IMR-90 (cell line): ENCODE data around the gene WDR43. TPM values are rescaled to one million over a fixed set of nuclear protein-coding genes. Genes with fewer than 3 reads are reported as not detected.

Experiments used
- ATAC-seq: fragments of 200-7000 bp; cut with Tn5 transposase; 2 replicates; pipeline ENCODE4 v1.9.1; 2020; ENCODE audit warnings: low read depth, mild to moderate bottlenecking, moderate library complexity
- BruUV-seq: library from RNA; stranded (reverse); fragments of 400-500 nt; replicated peaks from 2 replicates; lab custom pipeline; 2021; lab: Mats Ljungman, UMichigan
- CTCF ChIA-PET: fragments of 300-600 bp; formaldehyde crosslinking; extraction: SDS; loops from one replicate; lab custom pipeline; 2021; ENCODE audit warnings: antibody characterized with exemption; lab: Yijun Ruan, JAX
- POLR2A ChIA-PET: fragments of 300-600 bp; sonication (Branson Sonifier 250); formaldehyde crosslinking; loops from one replicate; lab custom pipeline; 2022; ENCODE audit warnings: antibody characterized with exemption; ENCODE audit not compliant: unreplicated experiment; lab: Charles Lee
- DNase-seq: peaks from one replicate; pipeline ENCODE4 v3.0.0; 2013
- H2AFZ ChIP-seq: replicated peaks from 2 replicates; pipeline ENCODE3; 2013; ENCODE audit warnings: low read length, mild to moderate bottlenecking; ENCODE audit not compliant: poor library complexity
- H2AK5ac ChIP-seq: 2 replicates; pipeline ENCODE4 v1.6.1; 2013; ENCODE audit warnings: low read depth, low read length, inconsistent platforms
- H2AK9ac ChIP-seq: replicated peaks from 2 replicates; pipeline ENCODE3; 2013; ENCODE audit warnings: mild to moderate bottlenecking, low read depth, low read length, moderate library complexity; ENCODE audit not compliant: poor library complexity
- H2BK120ac ChIP-seq: 2 replicates; pipeline ENCODE4 v1.6.1; 2013; ENCODE audit warnings: low read depth, low read length, inconsistent platforms
- H2BK15ac ChIP-seq: 3 replicates; pipeline ENCODE4 v1.6.1; 2013; ENCODE audit warnings: low read depth, low read length, inconsistent platforms
- H2BK20ac ChIP-seq: 2 replicates; pipeline ENCODE4 v1.6.1; 2013; ENCODE audit warnings: low read depth, mild to moderate bottlenecking, inconsistent platforms, low read length, moderate library complexity
- H2BK5ac ChIP-seq: 2 replicates; pipeline ENCODE4 v1.6.1; 2013; ENCODE audit warnings: mild to moderate bottlenecking, low read depth, low read length, inconsistent platforms; ENCODE audit not compliant: poor library complexity, severe bottlenecking
- H3K14ac ChIP-seq: replicated peaks from 2 replicates; pipeline ENCODE4 v1.6.1; 2013; ENCODE audit warnings: low read depth, low read length, inconsistent platforms
- H3K18ac ChIP-seq: 2 replicates; pipeline ENCODE4 v1.6.1; 2013; ENCODE audit warnings: low read depth, low read length, control low read depth
- H3K23ac ChIP-seq: 2 replicates; pipeline ENCODE4 v1.6.1; 2013; ENCODE audit warnings: low read depth, low read length, inconsistent platforms
- H3K27ac ChIP-seq: 2 replicates; pipeline ENCODE4 v1.5.1; 2013; ENCODE audit warnings: mild to moderate bottlenecking, control low read depth, low read length; ENCODE audit not compliant: insufficient read depth
- H3K27me3 ChIP-seq: 2 replicates; pipeline ENCODE4 v1.6.1; 2013; ENCODE audit warnings: low read length; ENCODE audit not compliant: control insufficient read depth, insufficient read depth
- H3K36me3 ChIP-seq: 2 replicates; pipeline ENCODE4 v1.6.1; 2013; ENCODE audit warnings: low read length, mixed read lengths; ENCODE audit not compliant: control insufficient read depth, insufficient read depth
- H3K4ac ChIP-seq: 2 replicates; pipeline ENCODE4 v1.6.1; 2013; ENCODE audit warnings: low read depth, low read length, inconsistent platforms
- H3K4me1 ChIP-seq: 2 replicates; pipeline ENCODE4 v1.6.1; 2013; ENCODE audit warnings: low read length, mixed read lengths; ENCODE audit not compliant: control insufficient read depth, insufficient read depth
- H3K4me2 ChIP-seq: 2 replicates; pipeline ENCODE4 v1.6.1; 2013; ENCODE audit warnings: low read depth, mild to moderate bottlenecking, control low read depth, low read length, moderate library complexity
- H3K4me3 ChIP-seq: 2 replicates; pipeline ENCODE4 v1.5.1; 2013; ENCODE audit warnings: low read depth, mild to moderate bottlenecking, control low read depth, low read length, moderate library complexity; ENCODE audit not compliant: insufficient read depth
- H3K56ac ChIP-seq: 2 replicates; pipeline ENCODE4 v1.6.1; 2013; ENCODE audit warnings: low read length, inconsistent platforms; ENCODE audit not compliant: insufficient read depth; ENCODE audit errors: extremely low read depth
- H3K79me1 ChIP-seq, 2 experiments: 2 replicates each; pipeline ENCODE4 v1.6.1; 2013; ENCODE audit warnings: low read length in 2 of 2, inconsistent platforms in 1 of 2, low read depth in 1 of 2
- H3K9ac ChIP-seq: 2 replicates; pipeline ENCODE4 v1.6.1; 2013; ENCODE audit warnings: low read depth, low read length, control low read depth
- H3K9me1 ChIP-seq: 2 replicates; pipeline ENCODE4 v1.6.1; 2013; ENCODE audit warnings: low read length, inconsistent platforms; ENCODE audit not compliant: insufficient read depth
- H3K9me3 ChIP-seq: 2 replicates; pipeline ENCODE4 v1.6.1; 2013; ENCODE audit warnings: low read length; ENCODE audit not compliant: control insufficient read depth, insufficient read depth
- H4K20me1 ChIP-seq: 2 replicates; pipeline ENCODE4 v1.6.1; 2013; ENCODE audit warnings: low read length, inconsistent platforms; ENCODE audit not compliant: insufficient read depth
- H4K5ac ChIP-seq: 2 replicates; pipeline ENCODE4 v1.6.1; 2013; ENCODE audit warnings: mild to moderate bottlenecking, low read depth, low read length, control low read depth
- H4K8ac ChIP-seq, 2 experiments: 2 replicates each; pipeline ENCODE4 v1.6.1; 2013; ENCODE audit warnings: low read depth in 2 of 2, low read length in 2 of 2, control low read depth in 1 of 2, inconsistent platforms in 1 of 2
- H4K91ac ChIP-seq: 2 replicates; pipeline ENCODE4 v1.6.1; 2013; ENCODE audit warnings: low read depth, low read length, inconsistent platforms; ENCODE audit not compliant: insufficient read depth
- MXI1 ChIP-seq: IDR thresholded peaks from 2 replicates; pipeline ENCODE4 v1.6.1; 2012; ENCODE audit warnings: low read depth, mild to moderate bottlenecking, low read length, moderate library complexity, borderline replicate concordance
- WGBS, 2 experiments: methylation state at CpG; one replicate each; pipeline versions ENCODE4 v1.1.5 to v1.1.7; 2013; ENCODE audit warnings: missing lambda C conversion rate in 2 of 2; ENCODE audit not compliant: insufficient read length in 1 of 2; ENCODE audit errors: extremely low coverage in 2 of 2; 5-methylcytosine and 5-hydroxymethylcytosine counted together
- dilution Hi-C: fragments of 300-500 bp; cut with HindIII; formaldehyde crosslinking; loops from one replicate; pipeline ENCODE4 v1.14.3; 2018; ENCODE audit warnings: low sequenced_read_pairs; ENCODE audit not compliant: unreplicated experiment
- in situ Hi-C: fragments of 300-500 bp; cut with MboI; formaldehyde crosslinking; loops from 3 replicates; pipeline ENCODE4 v1.14.3; 2019; ENCODE audit warnings: low sequenced_read_pairs, inconsistent platforms, mixed read lengths
- intact Hi-C: fragments of 100-400 bp; cut with micrococcal nuclease; formaldehyde crosslinking; loops from 2 replicates; pipeline ENCODE4 v1.10.0; 2022
- polyA plus RNA-seq, 3 experiments: library from polyadenylated mRNA; depleted of rRNA; stranded (reverse); fragments of >200 nt; gene quantifications; 2 replicates each; pipeline ENCODE4 v1.2.3, GENCODE V29; 2012; ENCODE audit warnings: low replicate concordance in 1 of 3
- total RNA-seq: library from RNA; depleted of rRNA; stranded (reverse); fragments of >200 nt; gene quantifications from 2 replicates; pipeline ENCODE4 v1.2.3, GENCODE V29; 2012

The WDR43 gene
- total and polyA plus RNA-seq, 2 of the 4 experiments (the other 2 are of a cell fraction) = 40.3 to 300 TPM

DNA sequence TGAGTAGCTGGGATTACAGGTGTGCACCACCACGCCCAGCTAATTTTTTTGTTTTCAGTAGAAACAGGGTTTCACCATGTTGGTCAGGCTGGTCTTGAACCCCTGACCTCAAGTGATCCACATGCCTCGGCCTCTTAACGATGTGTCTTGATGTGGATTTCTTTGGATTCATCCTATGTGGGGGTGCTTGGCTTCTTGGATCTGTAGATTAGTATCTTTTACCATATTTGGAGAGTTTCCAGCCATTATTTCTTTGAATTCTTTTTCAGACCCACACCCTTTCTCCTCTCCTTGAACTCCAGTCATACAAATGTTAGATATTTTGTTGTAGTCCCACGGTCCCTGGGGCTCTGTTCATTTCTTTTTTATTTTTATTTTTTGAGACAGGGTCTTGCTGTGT lies 79.8 kb downstream of the WDR43 start:
- Histone ChIP-seq H2AFZ (no peak overlapping the region), H3K4ac (no peak overlapping the region), H2AK9ac (no peak overlapping the region), H3K79me1 (no peaks in the 10 kb centered on the region), H3K9ac (no peak overlapping the region), H3K4me1 (peaks cover 4% of the 10 kb centered on the region), H3K14ac (no peak overlapping the region), H3K9me1 (peaks cover 10% of the 10 kb centered on the region), H2BK120ac (no peak overlapping the region), H3K4me2 (no peak overlapping the region), H3K23ac (no peak overlapping the region), H2AK5ac (no peak overlapping the region), H2BK15ac (no peak overlapping the region), H3K18ac (no peak overlapping the region), H3K4me3 (no peak overlapping the region), H2BK5ac (no peak overlapping the region), H4K20me1 (no peaks in the 10 kb centered on the region), H3K27me3 (peaks cover 8% of the 10 kb centered on the region), H3K56ac (no peak overlapping the region), H2BK20ac (no peak overlapping the region), H4K8ac (no peak overlapping the region), H3K36me3 (no peaks in the 10 kb centered on the region), H4K5ac (no peak overlapping the region), H3K27ac (no peak overlapping the region), H4K91ac (no peak overlapping the region), H3K9me3 (no peaks in the 10 kb centered on the region; the same call in 1 of the 2 replicates)
- no TSS peak for BruUV-seq
- no peak for ATAC-seq
- in situ Hi-C loops (no loop called here), intact Hi-C loops (no loop called here), dilution Hi-C loops (loop anchor here (25.0 kb wide), 1 partner anchor 863 kb away; no protein-coding TSS in a partner anchor)
- WGBS, 2 experiments = 83% methylated on average over 1 of the region's 4 CpGs; no CpG with 5 or more reads in 1 of the 2 experiments
- DNase-seq = no peak
- CTCF ChIA-PET = interaction anchor here (0.7 kb wide), 1 partner anchor 16 kb away, joined by 3 read pairs; no protein-coding TSS in a partner anchor
- TF ChIP-seq MXI1 = no peak
- POLR2A ChIA-PET = no interaction called here
